CD14-positive monocyte (primary cell): ENCODE measurements around the gene TTC9C. TPM values are rescaled to one million over a fixed set of nuclear protein-coding genes. Genes with fewer than 3 reads are reported as not detected.

Experiments
- DNase-seq, 3 donors: peaks; one replicate each; pipeline ENCODE4 v3.0.0-alpha.2; 2011 to 2022
- H2AFZ ChIP-seq: 2 replicates; pipeline ENCODE4 v1.6.0; 2012; ENCODE audit warnings: mild to moderate bottlenecking, low read depth, low read length, inconsistent platforms; ENCODE audit not compliant: insufficient read depth, poor library complexity, severe bottlenecking
- H3K27ac ChIP-seq, 2 donors: 1 replicate in 1 of 2; 2 replicates in 1 of 2; pipeline ENCODE4 v1.5.1; 2012 to 2013; ENCODE audit warnings: low read length in 2 of 2, control low read depth in 1 of 2, inconsistent platforms in 1 of 2, low read depth in 1 of 2, mild to moderate bottlenecking in 1 of 2
- H3K27me3 ChIP-seq, 2 donors: one replicate each; pipeline versions ENCODE4 v1.6.0 to v1.6.1; 2011 to 2013; ENCODE audit warnings: low read length in 2 of 2; ENCODE audit not compliant: control insufficient read depth in 2 of 2, insufficient read depth in 2 of 2
- H3K36me3 ChIP-seq, 2 donors: replicated peaks in 1 of 2; 1 replicate in 1 of 2; 2 replicates in 1 of 2; pipeline versions ENCODE4 v1.5.1 to v1.6.1; 2012 to 2013; ENCODE audit warnings: low read length in 2 of 2, control low read depth in 1 of 2, inconsistent platforms in 1 of 2, mild to moderate bottlenecking in 1 of 2; ENCODE audit not compliant: insufficient read depth in 2 of 2, control insufficient read depth in 1 of 2
- H3K4me1 ChIP-seq, 2 donors: 1 replicate in 1 of 2; 2 replicates in 1 of 2; pipeline versions ENCODE4 v1.5.1 to v1.6.1; 2012 to 2013; ENCODE audit warnings: low read length in 2 of 2, control low read depth in 1 of 2, inconsistent platforms in 1 of 2, mild to moderate bottlenecking in 1 of 2, moderate library complexity in 1 of 2; ENCODE audit not compliant: insufficient read depth in 2 of 2, control insufficient read depth in 1 of 2
- H3K4me2 ChIP-seq: replicated peaks from 2 replicates; pipeline ENCODE3; 2012; ENCODE audit warnings: low read length, moderate library complexity, mild to moderate bottlenecking; ENCODE audit not compliant: poor library complexity, severe bottlenecking; ENCODE audit errors: extremely low read depth
- H3K4me3 ChIP-seq, 3 experiments: fragments of 200-600 bp in 1 of 3; sonication (generic) in 1 of 3; replicated peaks in 1 of 3; 1 replicate in 2 of 3; 2 replicates in 1 of 3; pipeline ENCODE4 v1.5.1; 2011 to 2013; ENCODE audit warnings: low read length in 3 of 3, mild to moderate bottlenecking in 3 of 3, control low read depth in 2 of 3, low read depth in 2 of 3, inconsistent platforms in 1 of 3, moderate library complexity in 1 of 3
- H3K79me2 ChIP-seq: 2 replicates; pipeline ENCODE4 v1.6.0; 2012; ENCODE audit warnings: mild to moderate bottlenecking, control low read depth, inconsistent platforms, low read length, moderate library complexity; ENCODE audit not compliant: insufficient read depth
- H3K9ac ChIP-seq: 2 replicates; pipeline ENCODE4 v1.6.0; 2017; ENCODE audit warnings: low read length, mild to moderate bottlenecking; ENCODE audit not compliant: insufficient read depth, poor library complexity, severe bottlenecking
- H3K9me3 ChIP-seq, 2 donors: replicated peaks in 1 of 2; 1 replicate in 1 of 2; 2 replicates in 1 of 2; pipeline versions ENCODE4 v1.5.1 to v1.6.1; 2012 to 2013; ENCODE audit warnings: low read length in 2 of 2, control low read depth in 1 of 2; ENCODE audit not compliant: control insufficient read depth in 1 of 2, insufficient read depth in 1 of 2
- H4K20me1 ChIP-seq: 2 replicates; pipeline ENCODE4 v1.6.0; 2012; ENCODE audit warnings: mild to moderate bottlenecking, low read length, control low read depth, moderate library complexity; ENCODE audit not compliant: insufficient read depth
- H3K27ac Mint-ChIP-seq, 7 donors: one replicate each; pipeline ENCODE4 v1.8.0; 2020; ENCODE audit warnings: mild to moderate bottlenecking in 7 of 7, mixed read lengths in 7 of 7, moderate library complexity in 6 of 7, inconsistent platforms in 2 of 7
- H3K27me3 Mint-ChIP-seq, 3 donors: one replicate each; pipeline ENCODE4 v1.8.0; 2021 to 2022; ENCODE audit warnings: low read depth in 3 of 3, mild to moderate bottlenecking in 3 of 3, mixed read lengths in 3 of 3, moderate library complexity in 3 of 3, inconsistent platforms in 1 of 3
- H3K36me3 Mint-ChIP-seq, 2 donors: one replicate each; pipeline ENCODE4 v1.8.0; 2020; ENCODE audit warnings: mixed read lengths in 2 of 2, inconsistent platforms in 1 of 2, mild to moderate bottlenecking in 1 of 2
- H3K4me1 Mint-ChIP-seq: one replicate; pipeline ENCODE4 v1.8.0; 2020; ENCODE audit warnings: mild to moderate bottlenecking, mixed read lengths
- H3K4me3 Mint-ChIP-seq, 2 donors: one replicate each; pipeline ENCODE4 v1.8.0; 2020; ENCODE audit warnings: mild to moderate bottlenecking in 2 of 2, mixed read lengths in 2 of 2, moderate library complexity in 1 of 2
- H3K9me3 Mint-ChIP-seq, 7 donors: one replicate each; pipeline ENCODE4 v1.8.0; 2020 to 2022; ENCODE audit warnings: mixed read lengths in 7 of 7, mild to moderate bottlenecking in 6 of 7, moderate library complexity in 6 of 7, inconsistent platforms in 2 of 7
- WGBS: methylation state at CpG from one replicate; pipeline ENCODE4 v1.1.5; 2013; ENCODE audit warnings: missing lambda C conversion rate; ENCODE audit not compliant: insufficient coverage; 5-methylcytosine and 5-hydroxymethylcytosine counted together
- intact Hi-C, 2 donors: fragments of 100-400 bp; cut with micrococcal nuclease; formaldehyde crosslinking; loops; one replicate each; pipeline versions ENCODE4 v1.15.0 to v1.15.1; 2023
- polyA plus RNA-seq, 3 donors: library from polyadenylated mRNA; depleted of rRNA in 1 of 3; unstranded in 2 of 3; stranded (reverse) in 1 of 3; fragments of 300-500 nt in 2 of 3; fragments of >200 nt in 1 of 3; fragmentation: Illumina TruSeq in 2 of 3; gene quantifications; 1 replicate in 2 of 3; 2 replicates in 1 of 3; pipeline ENCODE4 v1.2.3, GENCODE V29; 2012 to 2021
- TF ChIP-seq, protein P1 (sequence below): fragments of 200-600 bp; IDR thresholded peaks from one replicate; pipeline ENCODE4 v1.8.0; 2022; ENCODE audit warnings: antibody characterized with exemption, mild to moderate bottlenecking

Gene TTC9C
- polyA plus RNA-seq, 3 donors: 17.9 to 21.6 (median 20.4) TPM

DNA sequence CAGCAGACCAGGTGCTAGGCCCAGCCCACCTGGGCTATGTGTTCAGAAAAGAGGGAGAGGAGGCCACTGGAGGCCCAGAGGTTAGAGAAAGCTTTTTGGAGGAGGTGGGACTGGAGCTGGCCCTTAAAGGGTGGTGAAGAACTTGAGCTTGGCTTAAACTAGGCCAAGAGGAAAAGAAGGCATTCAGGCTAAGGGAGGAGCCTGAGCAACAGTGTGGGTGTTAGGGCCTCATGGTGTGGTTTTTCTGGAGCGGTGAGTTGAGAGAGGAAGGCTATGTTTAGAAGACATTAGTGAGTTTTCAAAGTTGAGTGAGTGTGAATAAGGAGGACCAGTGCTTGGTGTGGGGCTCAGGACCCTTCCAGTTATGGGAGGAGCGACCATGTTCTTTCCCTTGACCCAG is 49.1 kb downstream of the TTC9C start:
- DNase-seq: no peak
- H3K4me3 Mint-ChIP-seq: no peak overlapping the region
- TF ChIP-seq, protein P1, sequence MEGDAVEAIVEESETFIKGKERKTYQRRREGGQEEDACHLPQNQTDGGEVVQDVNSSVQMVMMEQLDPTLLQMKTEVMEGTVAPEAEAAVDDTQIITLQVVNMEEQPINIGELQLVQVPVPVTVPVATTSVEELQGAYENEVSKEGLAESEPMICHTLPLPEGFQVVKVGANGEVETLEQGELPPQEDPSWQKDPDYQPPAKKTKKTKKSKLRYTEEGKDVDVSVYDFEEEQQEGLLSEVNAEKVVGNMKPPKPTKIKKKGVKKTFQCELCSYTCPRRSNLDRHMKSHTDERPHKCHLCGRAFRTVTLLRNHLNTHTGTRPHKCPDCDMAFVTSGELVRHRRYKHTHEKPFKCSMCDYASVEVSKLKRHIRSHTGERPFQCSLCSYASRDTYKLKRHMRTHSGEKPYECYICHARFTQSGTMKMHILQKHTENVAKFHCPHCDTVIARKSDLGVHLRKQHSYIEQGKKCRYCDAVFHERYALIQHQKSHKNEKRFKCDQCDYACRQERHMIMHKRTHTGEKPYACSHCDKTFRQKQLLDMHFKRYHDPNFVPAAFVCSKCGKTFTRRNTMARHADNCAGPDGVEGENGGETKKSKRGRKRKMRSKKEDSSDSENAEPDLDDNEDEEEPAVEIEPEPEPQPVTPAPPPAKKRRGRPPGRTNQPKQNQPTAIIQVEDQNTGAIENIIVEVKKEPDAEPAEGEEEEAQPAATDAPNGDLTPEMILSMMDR: no peak
- no peaks in the 10 kb centered on the region for H3K27me3 ChIP-seq
- no peaks in the 10 kb centered on the region for H3K9me3 ChIP-seq
- H3K79me2 ChIP-seq: peaks cover 17% of the 10 kb centered on the region
- peaks cover 35 to 42% of the 10 kb centered on the region in 2 donors for H3K36me3 ChIP-seq
- WGBS: 94% methylated on average over 2 of the region's 2 CpGs
- peak overlapping the region in 3 of 7 donors; percentile 27 to 48 (median 31) for H3K27ac Mint-ChIP-seq
- H3K9me3 Mint-ChIP-seq: peaks cover 0 to 7% (median 0%) of the 10 kb centered on the region in 7 donors
- peaks cover 8 to 14% of the 10 kb centered on the region in 2 donors for H3K4me1 ChIP-seq
- intact Hi-C loops: no loop called here
- H4K20me1 ChIP-seq: no peaks in the 10 kb centered on the region
- peaks cover 12% of the 10 kb centered on the region for H3K4me1 Mint-ChIP-seq
- H3K27me3 Mint-ChIP-seq: peaks cover 0 to 1% (median 0%) of the 10 kb centered on the region in 3 donors
- H3K9ac ChIP-seq: no peak overlapping the region
- H3K4me2 ChIP-seq: no peak overlapping the region
- no peak overlapping the region for H2AFZ ChIP-seq
- peaks cover 41 to 64% of the 10 kb centered on the region in 2 donors for H3K36me3 Mint-ChIP-seq
- no peak overlapping the region for H3K27ac ChIP-seq
- H3K4me3 ChIP-seq: no peak overlapping the region

DNA sequence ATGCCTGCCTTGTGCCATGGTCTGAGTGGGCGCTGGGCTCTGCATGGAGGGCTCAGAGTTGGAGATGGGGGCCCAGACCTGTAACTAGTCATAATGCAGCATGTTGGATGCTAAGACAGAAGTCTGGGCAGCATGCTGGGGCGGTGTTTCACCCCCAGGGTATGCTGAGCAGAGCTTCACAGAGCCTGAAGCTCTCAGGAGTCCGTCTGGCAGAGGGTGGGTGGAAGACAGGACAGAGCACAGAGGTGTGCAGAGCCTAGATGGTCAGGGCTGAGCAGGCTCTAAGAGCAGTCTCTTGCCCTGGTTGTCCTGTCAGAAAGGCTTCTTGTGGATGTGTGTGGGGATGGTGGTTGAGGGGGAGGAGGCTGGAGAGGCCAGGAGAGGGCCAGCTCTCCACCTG is 50.2 kb downstream of the TTC9C start:
- Mint-ChIP-seq H3K4me1 (peaks cover 12% of the 10 kb centered on the region), H3K27ac (peak overlapping the region in 3 of 7 donors; percentile 37 to 74 (median 52)), H3K36me3 (peaks cover 47 to 72% of the 10 kb centered on the region in 2 donors), H3K9me3 (peaks cover 0 to 7% (median 2%) of the 10 kb centered on the region in 7 donors), H3K27me3 (peaks cover 0 to 1% (median 0%) of the 10 kb centered on the region in 3 donors), H3K4me3 (no peak overlapping the region)
- Histone ChIP-seq H2AFZ (no peak overlapping the region), H4K20me1 (no peaks in the 10 kb centered on the region), H3K9ac (no peak overlapping the region), H3K9me3 (no peaks in the 10 kb centered on the region), H3K4me3 (no peak overlapping the region), H3K27me3 (no peaks in the 10 kb centered on the region), H3K4me2 (no peak overlapping the region), H3K36me3 (peaks cover 38 to 49% of the 10 kb centered on the region in 2 donors), H3K27ac (no peak overlapping the region), H3K79me2 (peaks cover 7% of the 10 kb centered on the region), H3K4me1 (peaks cover 8 to 14% of the 10 kb centered on the region in 2 donors)
- no peak for DNase-seq
- WGBS: 100% methylated on average over 3 of the region's 3 CpGs
- TF ChIP-seq, protein P1: no peak
- intact Hi-C loops: no loop called here
